ENCODE data around the gene MCHR1.

DNA sequence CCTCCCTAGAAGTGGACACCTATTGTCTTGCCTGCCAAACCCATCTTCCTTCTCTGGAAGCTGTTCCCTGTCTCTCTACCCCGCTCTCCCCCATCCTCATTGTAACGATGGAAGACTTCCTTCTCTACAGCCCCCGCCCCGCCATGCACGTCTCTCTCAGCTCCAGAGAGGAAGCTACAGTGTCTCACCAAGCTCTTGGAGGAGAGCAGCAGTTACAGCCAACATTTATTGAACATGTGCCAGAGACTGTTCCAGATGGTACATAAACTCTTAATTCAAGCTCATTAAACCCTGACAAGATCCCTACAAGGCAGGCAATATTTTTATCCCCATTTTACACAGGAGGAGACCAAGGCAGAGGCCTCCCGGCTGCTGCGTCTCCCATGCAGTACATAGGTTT is 15.1 kb downstream of the MCHR1 start:
- TF ChIP-seq, protein P1, sequence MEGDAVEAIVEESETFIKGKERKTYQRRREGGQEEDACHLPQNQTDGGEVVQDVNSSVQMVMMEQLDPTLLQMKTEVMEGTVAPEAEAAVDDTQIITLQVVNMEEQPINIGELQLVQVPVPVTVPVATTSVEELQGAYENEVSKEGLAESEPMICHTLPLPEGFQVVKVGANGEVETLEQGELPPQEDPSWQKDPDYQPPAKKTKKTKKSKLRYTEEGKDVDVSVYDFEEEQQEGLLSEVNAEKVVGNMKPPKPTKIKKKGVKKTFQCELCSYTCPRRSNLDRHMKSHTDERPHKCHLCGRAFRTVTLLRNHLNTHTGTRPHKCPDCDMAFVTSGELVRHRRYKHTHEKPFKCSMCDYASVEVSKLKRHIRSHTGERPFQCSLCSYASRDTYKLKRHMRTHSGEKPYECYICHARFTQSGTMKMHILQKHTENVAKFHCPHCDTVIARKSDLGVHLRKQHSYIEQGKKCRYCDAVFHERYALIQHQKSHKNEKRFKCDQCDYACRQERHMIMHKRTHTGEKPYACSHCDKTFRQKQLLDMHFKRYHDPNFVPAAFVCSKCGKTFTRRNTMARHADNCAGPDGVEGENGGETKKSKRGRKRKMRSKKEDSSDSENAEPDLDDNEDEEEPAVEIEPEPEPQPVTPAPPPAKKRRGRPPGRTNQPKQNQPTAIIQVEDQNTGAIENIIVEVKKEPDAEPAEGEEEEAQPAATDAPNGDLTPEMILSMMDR (IDR thresholded peaks at IDR 0.05 in 4 of 5, conservative IDR thresholded peaks at IDR 0.05 in 1 of 5), result no peak
- TF ChIP-seq POLR2A (IDR thresholded peaks at IDR 0.05), result no peak

All from gastrocnemius medialis (tissue), 4 donors.